ENCODE results near the gene CACUL1.
A peak's percentile ranks its signal among the peaks of the same experiment; 100 is the strongest.

The CACUL1 gene

GRCh38 chr10:118767297-118768040 lies 12.7 kb upstream of the CACUL1 start:
- no peak overlapping the region for H3K9ac ChIP-seq (ENCODE audit: low read length)
- no peak overlapping the region for H3K4me3 ChIP-seq (ENCODE audit: low read length)
- H3K36me3 ChIP-seq (ENCODE audit: control insufficient read depth, insufficient read depth, low read length), result no peaks in the 10 kb centered on the region
- H3K27me3 ChIP-seq (ENCODE audit: control insufficient read depth, insufficient read depth, low read length), result no peaks in the 10 kb centered on the region
- no peaks in the 10 kb centered on the region for H3K4me1 ChIP-seq (ENCODE audit: control insufficient read depth, insufficient read depth, low read length)
- H3K9me3 ChIP-seq (ENCODE audit: control insufficient read depth, low read length), result no peaks in the 10 kb centered on the region

- Histone ChIP-seq H3K9me3 (ENCODE audit: control insufficient read depth, low read length) (no peaks in the 10 kb centered on the region), H3K27me3 (ENCODE audit: control insufficient read depth, insufficient read depth, low read length) (no peaks in the 10 kb centered on the region), H3K4me3 (ENCODE audit: low read length) (no peak overlapping the region), H3K9ac (ENCODE audit: low read length) (no peak overlapping the region), H3K4me1 (ENCODE audit: control insufficient read depth, insufficient read depth, low read length) (no peaks in the 10 kb centered on the region), H3K36me3 (ENCODE audit: control insufficient read depth, insufficient read depth, low read length) (no peaks in the 10 kb centered on the region)
These were observed 9.4 kb upstream of the CACUL1 start for GRCh38 chr10:118764195-118764594.

GRCh38 chr10:118763202-118763988 lies 8.6 kb upstream of the CACUL1 start:
- Histone ChIP-seq H3K36me3 (ENCODE audit: control insufficient read depth, insufficient read depth, low read length) (no peaks in the 10 kb centered on the region), H3K4me3 (ENCODE audit: low read length) (no peak overlapping the region), H3K9ac (ENCODE audit: low read length) (no peak overlapping the region), H3K9me3 (ENCODE audit: control insufficient read depth, low read length) (no peaks in the 10 kb centered on the region), H3K4me1 (ENCODE audit: control insufficient read depth, insufficient read depth, low read length) (no peaks in the 10 kb centered on the region), H3K27me3 (ENCODE audit: control insufficient read depth, insufficient read depth, low read length) (no peaks in the 10 kb centered on the region)

GRCh38 chr10:118760265-118760664 lies 5.5 kb upstream of the CACUL1 start:
- Histone ChIP-seq H3K27me3 (ENCODE audit: control insufficient read depth, insufficient read depth, low read length) (no peaks in the 10 kb centered on the region), H3K4me3 (ENCODE audit: low read length) (no peak overlapping the region), H3K4me1 (ENCODE audit: control insufficient read depth, insufficient read depth, low read length) (no peaks in the 10 kb centered on the region), H3K9ac (ENCODE audit: low read length) (no peak overlapping the region), H3K36me3 (ENCODE audit: control insufficient read depth, insufficient read depth, low read length) (no peaks in the 10 kb centered on the region), H3K9me3 (ENCODE audit: control insufficient read depth, low read length) (no peaks in the 10 kb centered on the region)

GRCh38 chr10:118758449-118758848 lies 3.7 kb upstream of the CACUL1 start:
- no peak overlapping the region for H3K4me3 ChIP-seq (ENCODE audit: low read length)
- no peaks in the 10 kb centered on the region for H3K36me3 ChIP-seq (ENCODE audit: control insufficient read depth, insufficient read depth, low read length)
- no peaks in the 10 kb centered on the region for H3K4me1 ChIP-seq (ENCODE audit: control insufficient read depth, insufficient read depth, low read length)
- no peaks in the 10 kb centered on the region for H3K27me3 ChIP-seq (ENCODE audit: control insufficient read depth, insufficient read depth, low read length)
- H3K9ac ChIP-seq (ENCODE audit: low read length), result no peak overlapping the region
- no peaks in the 10 kb centered on the region for H3K9me3 ChIP-seq (ENCODE audit: control insufficient read depth, low read length)

- Histone ChIP-seq H3K36me3 (ENCODE audit: control insufficient read depth, insufficient read depth, low read length) (no peaks in the 10 kb centered on the region), H3K4me3 (ENCODE audit: low read length) (peak overlapping the region; percentile 70), H3K9ac (ENCODE audit: low read length) (peak overlapping the region; percentile 91), H3K9me3 (ENCODE audit: control insufficient read depth, low read length) (no peaks in the 10 kb centered on the region), H3K4me1 (ENCODE audit: control insufficient read depth, insufficient read depth, low read length) (no peaks in the 10 kb centered on the region), H3K27me3 (ENCODE audit: control insufficient read depth, insufficient read depth, low read length) (no peaks in the 10 kb centered on the region)
These were observed 578 bp downstream of the CACUL1 start for GRCh38 chr10:118754229-118754555.

GRCh38 chr10:118753331-118754228 lies 1.2 kb downstream of the CACUL1 start:
- peak overlapping the region; percentile 70 for H3K4me3 ChIP-seq (ENCODE audit: low read length)
- peak overlapping the region; percentile 91 for H3K9ac ChIP-seq (ENCODE audit: low read length)
- no peaks in the 10 kb centered on the region for H3K27me3 ChIP-seq (ENCODE audit: control insufficient read depth, insufficient read depth, low read length)
- no peaks in the 10 kb centered on the region for H3K4me1 ChIP-seq (ENCODE audit: control insufficient read depth, insufficient read depth, low read length)
- H3K9me3 ChIP-seq (ENCODE audit: control insufficient read depth, low read length), result no peaks in the 10 kb centered on the region
- no peaks in the 10 kb centered on the region for H3K36me3 ChIP-seq (ENCODE audit: control insufficient read depth, insufficient read depth, low read length)

GRCh38 chr10:118752409-118752808 lies 2.4 kb downstream of the CACUL1 start:
- no peaks in the 10 kb centered on the region for H3K9me3 ChIP-seq (ENCODE audit: control insufficient read depth, low read length)
- no peak overlapping the region for H3K4me3 ChIP-seq (ENCODE audit: low read length)
- H3K4me1 ChIP-seq (ENCODE audit: control insufficient read depth, insufficient read depth, low read length), result no peaks in the 10 kb centered on the region
- no peaks in the 10 kb centered on the region for H3K27me3 ChIP-seq (ENCODE audit: control insufficient read depth, insufficient read depth, low read length)
- no peaks in the 10 kb centered on the region for H3K36me3 ChIP-seq (ENCODE audit: control insufficient read depth, insufficient read depth, low read length)
- no peak overlapping the region for H3K9ac ChIP-seq (ENCODE audit: low read length)

- no peaks in the 10 kb centered on the region for H3K4me1 ChIP-seq (ENCODE audit: control insufficient read depth, insufficient read depth, low read length)
- no peaks in the 10 kb centered on the region for H3K27me3 ChIP-seq (ENCODE audit: control insufficient read depth, insufficient read depth, low read length)
- H3K9me3 ChIP-seq (ENCODE audit: control insufficient read depth, low read length), result no peaks in the 10 kb centered on the region
- no peak overlapping the region for H3K9ac ChIP-seq (ENCODE audit: low read length)
- no peak overlapping the region for H3K4me3 ChIP-seq (ENCODE audit: low read length)
- H3K36me3 ChIP-seq (ENCODE audit: control insufficient read depth, insufficient read depth, low read length), result no peaks in the 10 kb centered on the region
These were observed 3.5 kb downstream of the CACUL1 start for GRCh38 chr10:118751265-118751664.

- Histone ChIP-seq H3K27me3 (ENCODE audit: control insufficient read depth, insufficient read depth, low read length) (no peaks in the 10 kb centered on the region), H3K4me1 (ENCODE audit: control insufficient read depth, insufficient read depth, low read length) (no peaks in the 10 kb centered on the region), H3K36me3 (ENCODE audit: control insufficient read depth, insufficient read depth, low read length) (no peaks in the 10 kb centered on the region)
These were observed 6.7 kb downstream of the CACUL1 start for GRCh38 chr10:118748041-118748440.

GRCh38 chr10:118746246-118746645 lies 8.5 kb downstream of the CACUL1 start:
- Histone ChIP-seq H3K9me3 (ENCODE audit: control insufficient read depth, low read length) (no peaks in the 10 kb centered on the region), H3K27me3 (ENCODE audit: control insufficient read depth, insufficient read depth, low read length) (no peaks in the 10 kb centered on the region), H3K36me3 (ENCODE audit: control insufficient read depth, insufficient read depth, low read length) (no peaks in the 10 kb centered on the region), H3K4me3 (ENCODE audit: low read length) (no peak overlapping the region), H3K9ac (ENCODE audit: low read length) (no peak overlapping the region), H3K4me1 (ENCODE audit: control insufficient read depth, insufficient read depth, low read length) (peaks cover 8% of the 10 kb centered on the region)

More at GRCh38 chr10:118748041-118748440, 6.7 kb downstream of the CACUL1 start:
- no peaks in the 10 kb centered on the region for H3K9me3 ChIP-seq (ENCODE audit: control insufficient read depth, low read length)
- no peak overlapping the region for H3K4me3 ChIP-seq (ENCODE audit: low read length)
- H3K9ac ChIP-seq (ENCODE audit: low read length), result no peak overlapping the region

- no peak overlapping the region for H3K9ac ChIP-seq (ENCODE audit: low read length)
- no peaks in the 10 kb centered on the region for H3K27me3 ChIP-seq (ENCODE audit: control insufficient read depth, insufficient read depth, low read length)
- H3K4me3 ChIP-seq (ENCODE audit: low read length), result no peak overlapping the region
- no peaks in the 10 kb centered on the region for H3K36me3 ChIP-seq (ENCODE audit: control insufficient read depth, insufficient read depth, low read length)
- H3K9me3 ChIP-seq (ENCODE audit: control insufficient read depth, low read length), result no peaks in the 10 kb centered on the region
- H3K4me1 ChIP-seq (ENCODE audit: control insufficient read depth, insufficient read depth, low read length), result peaks cover 8% of the 10 kb centered on the region
These were observed 9.7 kb downstream of the CACUL1 start for GRCh38 chr10:118745056-118745455.
